Cardiac muscle cell (in vitro differentiated cells and primary cell): ENCODE results near the gene FEM1B. TPM values are rescaled to one million over a fixed set of nuclear protein-coding genes. Genes with fewer than 3 reads are reported as not detected.
A peak's percentile ranks its signal among the peaks of the same experiment; 100 is the strongest.

ENCODE experiments used
- DNase-seq, 2 donors: peaks; one replicate each; pipeline versions ENCODE4 v3.0.0 to v3.0.0-alpha.2; 2010 to 2017; ENCODE audit warnings: low read depth in 1 of 2, low spot score in 1 of 2
- H3K27ac ChIP-seq: fragments of 200-600 bp; sonication (generic); 2 replicates; pipeline ENCODE4 v1.5.1; 2016
- H3K27me3 ChIP-seq: fragments of 200-600 bp; sonication (generic); 2 replicates; pipeline ENCODE4 v1.6.0; 2016; ENCODE audit warnings: control low read depth
- H3K36me3 ChIP-seq: fragments of 200-600 bp; sonication (generic); 2 replicates; pipeline ENCODE4 v1.5.1; 2016; ENCODE audit warnings: control low read depth
- H3K4me1 ChIP-seq: fragments of 200-600 bp; sonication (generic); 2 replicates; pipeline ENCODE4 v1.8.1; 2017; ENCODE audit warnings: low read depth, mild to moderate bottlenecking, mixed run types
- H3K4me3 ChIP-seq: fragments of 200-600 bp; sonication (generic); 2 replicates; pipeline ENCODE4 v1.5.1; 2016; ENCODE audit warnings: mild to moderate bottlenecking
- H3K9me3 ChIP-seq: fragments of 200-600 bp; sonication (generic); 2 replicates; pipeline ENCODE4 v1.5.1; 2017; ENCODE audit warnings: low read depth, mild to moderate bottlenecking, control low read depth
- CTCF ChIP-seq: IDR thresholded peaks from 2 replicates; pipeline ENCODE4 v1.5.1; 2012; ENCODE audit warnings: low read depth, mild to moderate bottlenecking, low read length
- polyA plus RNA-seq: library from polyadenylated mRNA; unstranded; fragments of >200 nt; fragmentation: Nextera tagmentation; extraction: Ambion mirVana; gene quantifications from 2 replicates; pipeline ENCODE4 v1.2.1, GENCODE V29; 2016
- total RNA-seq: library from RNA; depleted of rRNA; stranded (reverse); fragments of >200 nt; gene quantifications from 2 replicates; pipeline ENCODE4 v1.2.3, GENCODE V29; 2016

The FEM1B gene
- total RNA-seq (45.2 and 59.7 TPM in 2 replicates), polyA plus RNA-seq (23.0 and 29.0 TPM in 2 replicates)

GRCh38 chr15:68277603-68278344 lies at the start of gene FEM1B:
Gene FEM1B (plus strand): TSS chr15:68277745. CDS start chr15:68278418, 673 bp downstream.
- no peak for TF ChIP-seq CTCF
- DNase-seq, result peak; percentile 92 to 96

GRCh38 chr15:68228143-68228970 lies 49.2 kb upstream of the FEM1B start:
- no peaks in the 10 kb centered on the region for H3K27me3 ChIP-seq
- no peak for TF ChIP-seq CTCF
- H3K36me3 ChIP-seq, result no peaks in the 10 kb centered on the region
- peak overlapping the region; percentile 56 for H3K4me3 ChIP-seq
- H3K27ac ChIP-seq, result no peak overlapping the region
- H3K4me1 ChIP-seq, result no peaks in the 10 kb centered on the region
- DNase-seq, result peak in 1 of 2 donors; percentile 15
- no peaks in the 10 kb centered on the region for H3K9me3 ChIP-seq

More at GRCh38 chr15:68277603-68278344, at the start of gene FEM1B:
- Histone ChIP-seq H3K36me3 (no peaks in the 10 kb centered on the region), H3K27ac (peak within 1 kb of the TSS; percentile 96), H3K9me3 (no peaks in the 10 kb centered on the region), H3K27me3 (no peaks in the 10 kb centered on the region), H3K4me1 (peaks cover 48% of the 10 kb centered on the region), H3K4me3 (peak within 1 kb of the TSS; percentile 70)

- peak overlapping the region; percentile 56 for H3K4me3 ChIP-seq
- DNase-seq, result no peak
- no peak for TF ChIP-seq CTCF
- no peaks in the 10 kb centered on the region for H3K27me3 ChIP-seq
- no peaks in the 10 kb centered on the region for H3K9me3 ChIP-seq
- peak overlapping the region; percentile 82 for H3K27ac ChIP-seq
- no peaks in the 10 kb centered on the region for H3K4me1 ChIP-seq
- H3K36me3 ChIP-seq, result no peaks in the 10 kb centered on the region
These were observed 48.6 kb upstream of the FEM1B start for GRCh38 chr15:68228971-68229385.

- Histone ChIP-seq H3K27me3 (no peaks in the 10 kb centered on the region), H3K36me3 (no peaks in the 10 kb centered on the region), H3K27ac (peak within 1 kb of the TSS; percentile 82), H3K4me3 (peak within 1 kb of the TSS; percentile 56), H3K4me1 (peaks cover 5% of the 10 kb centered on the region), H3K9me3 (no peaks in the 10 kb centered on the region)
- TF ChIP-seq CTCF, result no peak
- DNase-seq, result peak; percentile 86 to 90
These were observed 48.0 kb upstream of the FEM1B start, which contains the start of gene CLN6 for GRCh38 chr15:68229386-68230156. Gene CLN6 (minus strand): TSS chr15:68229728. CDS start chr15:68229584, 144 bp downstream.
